ENCODE results near the gene PCDHGA7.
"Not testable (repeated sequence)": the region's sequence is repeated elsewhere in the genome, so short reads cannot be mapped to it uniquely, and the experiment has no call there.

The PCDHGA7 gene

GRCh38 chr5:141412854-141413539, 30.5 kb downstream of the PCDHGA7 start, which contains the start of gene PCDHGA10:
Gene PCDHGA10, plus strand, starts transcription at chr5:141412987. Its CDS starts 189 bp downstream, at chr5:141413176.
- Histone ChIP-seq H3K27me3 (ENCODE audit: control insufficient read depth, insufficient read depth, low read length) (peaks cover 20% of the 10 kb centered on the region), H3K9me3 (ENCODE audit: control insufficient read depth, low read length) (peaks cover 36% of the 10 kb centered on the region), H3K4me3 (ENCODE audit: low read length) (peak within 1 kb of the TSS; percentile 54), H3K9ac (ENCODE audit: low read length) (peak within 1 kb of the TSS; percentile 56), H3K4me1 (ENCODE audit: control insufficient read depth, insufficient read depth, low read length) (no peaks in the 10 kb centered on the region), H3K36me3 (ENCODE audit: control insufficient read depth, insufficient read depth, low read length) (no peaks in the 10 kb centered on the region)

GRCh38 chr5:141413540-141414069, 31.1 kb downstream of the PCDHGA7 start:
- Histone ChIP-seq H3K4me1 (ENCODE audit: control insufficient read depth, insufficient read depth, low read length) (no peaks in the 10 kb centered on the region), H3K36me3 (ENCODE audit: control insufficient read depth, insufficient read depth, low read length) (no peaks in the 10 kb centered on the region), H3K27me3 (ENCODE audit: control insufficient read depth, insufficient read depth, low read length) (peaks cover 17% of the 10 kb centered on the region), H3K4me3 (ENCODE audit: low read length) (peak overlapping the region; percentile 54), H3K9me3 (ENCODE audit: control insufficient read depth, low read length) (peaks cover 41% of the 10 kb centered on the region), H3K9ac (ENCODE audit: low read length) (peak overlapping the region; percentile 56)

GRCh38 chr5:141414548-141415274, 32.2 kb downstream of the PCDHGA7 start:
- H3K9ac ChIP-seq (ENCODE audit: low read length); H3K4me1 ChIP-seq (ENCODE audit: control insufficient read depth, insufficient read depth, low read length); H3K36me3 ChIP-seq (ENCODE audit: control insufficient read depth, insufficient read depth, low read length); H3K4me3 ChIP-seq (ENCODE audit: low read length): not testable (repeated sequence)
- peaks cover 12% of the 10 kb centered on the region for H3K27me3 ChIP-seq (ENCODE audit: control insufficient read depth, insufficient read depth, low read length)
- H3K9me3 ChIP-seq (ENCODE audit: control insufficient read depth, low read length) = peaks cover 42% of the 10 kb centered on the region

GRCh38 chr5:141415275-141415618, 32.7 kb downstream of the PCDHGA7 start:
- not testable (repeated sequence) for H3K4me3 ChIP-seq (ENCODE audit: low read length); H3K27me3 ChIP-seq (ENCODE audit: control insufficient read depth, insufficient read depth, low read length); H3K4me1 ChIP-seq (ENCODE audit: control insufficient read depth, insufficient read depth, low read length); H3K36me3 ChIP-seq (ENCODE audit: control insufficient read depth, insufficient read depth, low read length); H3K9ac ChIP-seq (ENCODE audit: low read length)
- H3K9me3 ChIP-seq (ENCODE audit: control insufficient read depth, low read length) = peaks cover 41% of the 10 kb centered on the region

- H3K36me3 ChIP-seq (ENCODE audit: control insufficient read depth, insufficient read depth, low read length); H3K4me1 ChIP-seq (ENCODE audit: control insufficient read depth, insufficient read depth, low read length); H3K9ac ChIP-seq (ENCODE audit: low read length): not testable (repeated sequence)
- peaks cover 61% of the 10 kb centered on the region for H3K9me3 ChIP-seq (ENCODE audit: control insufficient read depth, low read length)
- peaks cover 11% of the 10 kb centered on the region for H3K27me3 ChIP-seq (ENCODE audit: control insufficient read depth, insufficient read depth, low read length)
- H3K4me3 ChIP-seq (ENCODE audit: low read length) = peak within 1 kb of the TSS; percentile 10
Observed at GRCh38 chr5:141417494-141418172, 35.1 kb downstream of the PCDHGA7 start, which contains the start of gene PCDHGB7. Gene PCDHGB7, plus strand, starts transcription at chr5:141417677. Its CDS starts 183 bp downstream, at chr5:141417860.

- H3K36me3 ChIP-seq (ENCODE audit: control insufficient read depth, insufficient read depth, low read length) = no peaks in the 10 kb centered on the region
- no peak overlapping the region for H3K4me3 ChIP-seq (ENCODE audit: low read length)
- peaks cover 52% of the 10 kb centered on the region for H3K9me3 ChIP-seq (ENCODE audit: control insufficient read depth, low read length)
- no peaks in the 10 kb centered on the region for H3K4me1 ChIP-seq (ENCODE audit: control insufficient read depth, insufficient read depth, low read length)
- H3K9ac ChIP-seq (ENCODE audit: low read length) = no peak overlapping the region
- H3K27me3 ChIP-seq (ENCODE audit: control insufficient read depth, insufficient read depth, low read length) = peaks cover 13% of the 10 kb centered on the region
Observed at GRCh38 chr5:141419074-141419880, 36.7 kb downstream of the PCDHGA7 start.

GRCh38 chr5:141420855-141421488, 38.4 kb downstream of the PCDHGA7 start, which contains the start of gene PCDHGA11:
Gene PCDHGA11, plus strand, starts transcription at chr5:141421051. Its CDS starts 177 bp downstream, at chr5:141421228.
- Histone ChIP-seq H3K9ac (ENCODE audit: low read length) (no peak within 1 kb of the TSS), H3K4me1 (ENCODE audit: control insufficient read depth, insufficient read depth, low read length) (no peaks in the 10 kb centered on the region), H3K27me3 (ENCODE audit: control insufficient read depth, insufficient read depth, low read length) (peaks cover 13% of the 10 kb centered on the region), H3K9me3 (ENCODE audit: control insufficient read depth, low read length) (peaks cover 46% of the 10 kb centered on the region), H3K36me3 (ENCODE audit: control insufficient read depth, insufficient read depth, low read length) (no peaks in the 10 kb centered on the region), H3K4me3 (ENCODE audit: low read length) (no peak within 1 kb of the TSS)

GRCh38 chr5:141421489-141421855, 38.9 kb downstream of the PCDHGA7 start:
- Histone ChIP-seq H3K9me3 (ENCODE audit: control insufficient read depth, low read length) (peaks cover 46% of the 10 kb centered on the region), H3K4me3 (ENCODE audit: low read length) (no peak overlapping the region), H3K27me3 (ENCODE audit: control insufficient read depth, insufficient read depth, low read length) (peaks cover 13% of the 10 kb centered on the region), H3K4me1 (ENCODE audit: control insufficient read depth, insufficient read depth, low read length) (no peaks in the 10 kb centered on the region), H3K36me3 (ENCODE audit: control insufficient read depth, insufficient read depth, low read length) (no peaks in the 10 kb centered on the region), H3K9ac (ENCODE audit: low read length) (no peak overlapping the region)

- no peak overlapping the region for H3K4me3 ChIP-seq (ENCODE audit: low read length)
- H3K27me3 ChIP-seq (ENCODE audit: control insufficient read depth, insufficient read depth, low read length) = peaks cover 13% of the 10 kb centered on the region
- H3K9ac ChIP-seq (ENCODE audit: low read length) = no peak overlapping the region
- no peaks in the 10 kb centered on the region for H3K4me1 ChIP-seq (ENCODE audit: control insufficient read depth, insufficient read depth, low read length)
- H3K36me3 ChIP-seq (ENCODE audit: control insufficient read depth, insufficient read depth, low read length) = no peaks in the 10 kb centered on the region
- H3K9me3 ChIP-seq (ENCODE audit: control insufficient read depth, low read length) = peaks cover 52% of the 10 kb centered on the region
Observed at GRCh38 chr5:141422742-141423291, 40.3 kb downstream of the PCDHGA7 start.

- Histone ChIP-seq H3K9me3 (ENCODE audit: control insufficient read depth, low read length) (peaks cover 38% of the 10 kb centered on the region), H3K27me3 (ENCODE audit: control insufficient read depth, insufficient read depth, low read length) (peaks cover 21% of the 10 kb centered on the region), H3K9ac (ENCODE audit: low read length) (no peak overlapping the region), H3K4me1 (ENCODE audit: control insufficient read depth, insufficient read depth, low read length) (no peaks in the 10 kb centered on the region), H3K36me3 (ENCODE audit: control insufficient read depth, insufficient read depth, low read length) (no peaks in the 10 kb centered on the region), H3K4me3 (ENCODE audit: low read length) (peak overlapping the region; percentile 7)
Observed at GRCh38 chr5:141427783-141428426, 45.4 kb downstream of the PCDHGA7 start.

All from mucosa of stomach (tissue), 1 donor.